Activated naive CD8-positive, alpha-beta T cell treated with anti-CD3 and anti-CD28 coated beads, Interleukin-2, amount 10 ng/mL, durations not matched to agents 7 days and 5 days (primary cell): ENCODE data around the gene MT1A. TPM values are rescaled to one million over a fixed set of nuclear protein-coding genes. Genes with fewer than 3 reads are reported as not detected.
"Not testable (repeated sequence)": the region's sequence is repeated elsewhere in the genome, so short reads cannot be mapped to it uniquely, and the experiment has no call there.

ENCODE experiments used
- ATAC-seq: fragments of 150-1000 bp; cut with Tn5 transposase; one replicate; pipeline ENCODE4 v1.10.0; 2021; ENCODE audit warnings: low read depth, moderate library complexity
- POLR2A ChIA-PET: fragments of 350-600 bp; sonication (Branson Sonifier 250); formaldehyde crosslinking; loops from one replicate; lab custom pipeline; 2021; ENCODE audit warnings: antibody characterized with exemption; lab: Charles Lee
- DNase-seq: peaks from one replicate; pipeline ENCODE4 v3.0.0; 2021
- H3K27ac Mint-ChIP-seq: one replicate; pipeline ENCODE4 v1.8.0; 2022; ENCODE audit warnings: mild to moderate bottlenecking, mixed read lengths
- H3K27me3 Mint-ChIP-seq: one replicate; pipeline ENCODE4 v1.8.0; 2022; ENCODE audit warnings: mild to moderate bottlenecking, moderate library complexity, mixed read lengths
- H3K36me3 Mint-ChIP-seq: one replicate; pipeline ENCODE4 v1.8.0; 2021; ENCODE audit warnings: mild to moderate bottlenecking, mixed read lengths
- H3K4me1 Mint-ChIP-seq: one replicate; pipeline ENCODE4 v1.8.0; 2021; ENCODE audit warnings: mixed read lengths
- H3K4me3 Mint-ChIP-seq: one replicate; pipeline ENCODE4 v1.8.0; 2022; ENCODE audit warnings: mild to moderate bottlenecking, moderate library complexity, mixed read lengths
- H3K9me3 Mint-ChIP-seq: one replicate; pipeline ENCODE4 v1.8.0; 2021; ENCODE audit warnings: mixed read lengths
- total RNA-seq, 2 experiments: library from RNA; stranded (reverse); gene quantifications; one replicate each; pipeline ENCODE4 v1.2.3, GENCODE V29; 2021

Gene MT1A
- total RNA-seq, 2 experiments from 2014 or later, result not detected

GRCh38 chr16:56657555-56658326 lies 19.3 kb downstream of the MT1A start, which contains the start of gene MT1F:
TSS of gene MT1F (plus strand) at chr16:56657959. CDS start at chr16:56658059, 100 bp downstream.
- ATAC-seq, result peak; percentile 87
- POLR2A ChIA-PET, result interaction anchor here (1.0 to 1.8 kb wide), 6 partner anchors 10 to 49 kb away, joined by 3 to 6 read pairs (median 4); partner anchors contain the start of genes MT1G, MT1X and MT2A
- Mint-ChIP-seq H3K4me1 (peaks cover 17% of the 10 kb centered on the region), H3K4me3 (peak within 1 kb of the TSS; percentile 95), H3K9me3 (no peaks in the 10 kb centered on the region), H3K27ac (peak within 1 kb of the TSS; percentile 92), H3K27me3 (no peaks in the 10 kb centered on the region), H3K36me3 (no peaks in the 10 kb centered on the region)
- peak; percentile 82 for DNase-seq

- Mint-ChIP-seq H3K4me3 (peak overlapping the region; percentile 95), H3K36me3 (no peaks in the 10 kb centered on the region), H3K27ac (peak overlapping the region; percentile 92), H3K4me1 (peaks cover 19% of the 10 kb centered on the region), H3K9me3 (no peaks in the 10 kb centered on the region), H3K27me3 (no peaks in the 10 kb centered on the region)
- POLR2A ChIA-PET, result interaction anchor here (1.0 to 1.8 kb wide), 4 partner anchors 9 to 18 kb away, joined by 3 to 6 read pairs (median 4); partner anchors contain the start of gene MT1G
- DNase-seq (no peak), ATAC-seq (no peak)
Measured at GRCh38 chr16:56658327-56658875, 19.9 kb downstream of the MT1A start.

- no peaks in the 10 kb centered on the region for H3K36me3 Mint-ChIP-seq
- peak; percentile 60 for DNase-seq
- POLR2A ChIA-PET, result interaction anchor here (0.7 to 1.3 kb wide), 8 partner anchors 10 to 54 kb away, joined by 3 to 6 read pairs (median 3); partner anchors contain the start of genes MT1E, MT1X and MT2A
- H3K4me1 Mint-ChIP-seq, result peaks cover 26% of the 10 kb centered on the region
- peaks cover 20% of the 10 kb centered on the region for H3K27me3 Mint-ChIP-seq
- H3K4me3 Mint-ChIP-seq, result peak overlapping the region; percentile 85
- H3K27ac Mint-ChIP-seq, result peak overlapping the region; percentile 81
- peak; percentile 65 for ATAC-seq
- no peaks in the 10 kb centered on the region for H3K9me3 Mint-ChIP-seq
Measured at GRCh38 chr16:56662357-56663354, 24.2 kb downstream of the MT1A start.

- H3K9me3 Mint-ChIP-seq, result no peaks in the 10 kb centered on the region
- ATAC-seq (no peak), DNase-seq (no peak)
- H3K27me3 Mint-ChIP-seq, result peaks cover 33% of the 10 kb centered on the region
- H3K27ac Mint-ChIP-seq, result no peak overlapping the region
- POLR2A ChIA-PET, result no interaction called here
- H3K4me3 Mint-ChIP-seq, result no peak overlapping the region
- H3K4me1 Mint-ChIP-seq, result peaks cover 33% of the 10 kb centered on the region
- H3K36me3 Mint-ChIP-seq, result no peaks in the 10 kb centered on the region
Measured at GRCh38 chr16:56664506-56664905, 26.0 kb downstream of the MT1A start.

- H3K27ac Mint-ChIP-seq, POLR2A ChIA-PET, ATAC-seq, DNase-seq, H3K4me3 Mint-ChIP-seq, H3K36me3 Mint-ChIP-seq, H3K9me3 Mint-ChIP-seq: not testable (repeated sequence)
- peaks cover 44% of the 10 kb centered on the region for H3K27me3 Mint-ChIP-seq
- peaks cover 32% of the 10 kb centered on the region for H3K4me1 Mint-ChIP-seq
Measured at GRCh38 chr16:56665286-56666261, 27.1 kb downstream of the MT1A start.

- ATAC-seq, result peak; percentile 75
- Mint-ChIP-seq H3K36me3 (no peaks in the 10 kb centered on the region), H3K27ac (no peak within 1 kb of the TSS), H3K9me3 (no peaks in the 10 kb centered on the region), H3K4me3 (peak within 1 kb of the TSS; percentile 66), H3K4me1 (peaks cover 32% of the 10 kb centered on the region), H3K27me3 (peaks cover 63% of the 10 kb centered on the region)
- POLR2A ChIA-PET, result interaction anchor here (1.0 to 2.3 kb wide), 7 partner anchors 9 to 60 kb away, joined by 3 to 13 read pairs (median 4); partner anchors contain the start of genes MT1E, MT1F, MT1X and MT2A
- DNase-seq, result peak; percentile 71
Measured at GRCh38 chr16:56667581-56668571, 29.4 kb downstream of the MT1A start, which contains the start of gene MT1G. TSS of gene MT1G (minus strand) at chr16:56668065. CDS start at chr16:56667993, 72 bp downstream.

GRCh38 chr16:56669005-56669839 lies 30.8 kb downstream of the MT1A start, which contains the start of gene MT1H:
TSS of gene MT1H (plus strand) at chr16:56669814. CDS start at chr16:56669885, 71 bp downstream.
- POLR2A ChIA-PET, result interaction anchor here (1.1 to 2.3 kb wide), 6 partner anchors 7 to 44 kb away, joined by 3 to 13 read pairs (median 4); partner anchors contain the start of genes MT1E and MT1X
- ATAC-seq (peak; percentile 27), DNase-seq (peak; percentile 45)
- peaks cover 70% of the 10 kb centered on the region for H3K27me3 Mint-ChIP-seq
- H3K27ac Mint-ChIP-seq, result no peak within 1 kb of the TSS
- H3K36me3 Mint-ChIP-seq, result no peaks in the 10 kb centered on the region
- peaks cover 31% of the 10 kb centered on the region for H3K4me1 Mint-ChIP-seq
- H3K9me3 Mint-ChIP-seq, result no peaks in the 10 kb centered on the region
- H3K4me3 Mint-ChIP-seq, result peak within 1 kb of the TSS; percentile 65

GRCh38 chr16:56669840-56670619 lies 31.6 kb downstream of the MT1A start:
- H3K36me3 Mint-ChIP-seq, result no peaks in the 10 kb centered on the region
- POLR2A ChIA-PET, result interaction anchor here (1.1 to 2.1 kb wide), 3 partner anchors 9 to 45 kb away, joined by 3 to 6 read pairs (median 3); partner anchors contain the start of genes MT1E and MT1X
- no peaks in the 10 kb centered on the region for H3K9me3 Mint-ChIP-seq
- no peak overlapping the region for H3K27ac Mint-ChIP-seq
- no peak overlapping the region for H3K4me3 Mint-ChIP-seq
- peaks cover 73% of the 10 kb centered on the region for H3K27me3 Mint-ChIP-seq
- peaks cover 34% of the 10 kb centered on the region for H3K4me1 Mint-ChIP-seq
- no peak for DNase-seq
- no peak for ATAC-seq

GRCh38 chr16:56670620-56670934 lies 32.1 kb downstream of the MT1A start:
- no peak overlapping the region for H3K27ac Mint-ChIP-seq
- no peaks in the 10 kb centered on the region for H3K9me3 Mint-ChIP-seq
- DNase-seq (no peak), ATAC-seq (no peak)
- no peaks in the 10 kb centered on the region for H3K36me3 Mint-ChIP-seq
- peaks cover 35% of the 10 kb centered on the region for H3K4me1 Mint-ChIP-seq
- POLR2A ChIA-PET, result interaction anchor here (1.0 to 1.5 kb wide), 3 partner anchors 12 to 45 kb away, joined by 3 read pairs; partner anchors contain the start of genes MT1E, MT1F and MT1X
- H3K27me3 Mint-ChIP-seq, result peaks cover 72% of the 10 kb centered on the region
- H3K4me3 Mint-ChIP-seq, result no peak overlapping the region
